HepG2 (cell line): ENCODE measurements around the gene PRPSAP1. TPM values are rescaled to one million over a fixed set of nuclear protein-coding genes. Genes with fewer than 3 reads are reported as not detected.

Source experiments
- ATAC-seq: fragments of 200-7000 bp; cut with Tn5 transposase; 3 replicates; pipeline ENCODE4 v1.9.1; 2020; ENCODE audit warnings: mild to moderate bottlenecking, moderate library complexity
- BruUV-seq: library from RNA; stranded (reverse); fragments of 400-500 nt; replicated peaks from 2 replicates; lab custom pipeline; 2021; lab: Mats Ljungman, UMichigan
- CTCF ChIA-PET: fragments of 300-600 bp; formaldehyde crosslinking; extraction: SDS; loops from one replicate; lab custom pipeline; 2021; ENCODE audit warnings: low total read pairs, inconsistent platforms, low intra/inter-chr PET ratio; lab: Yijun Ruan, JAX
- POLR2A ChIA-PET: fragments of 350-600 bp; sonication (Branson Sonifier 250); formaldehyde crosslinking; loops from one replicate; lab custom pipeline; 2020; ENCODE audit warnings: antibody characterized with exemption, inconsistent platforms; lab: Yijun Ruan, JAX
- DNase-seq: peaks from one replicate; pipeline ENCODE4 v3.0.0-alpha.2; 2015; ENCODE audit warnings: low spot score
- FAIRE-seq: peaks from 3 replicates; lab custom pipeline; 2011; peaks lifted over from hg19 to GRCh38; lab: Jason Lieb, UNC
- H2AFZ ChIP-seq: one replicate; pipeline ENCODE4 v1.6.1; 2011; ENCODE audit warnings: low read length, inconsistent platforms
- H3K27ac ChIP-seq: fragments of 300-600 bp; 3 replicates; pipeline ENCODE4 v1.8.0; 2011; ENCODE audit warnings: mixed run types, mild to moderate bottlenecking, mixed read lengths, low read length, inconsistent platforms; ENCODE audit not compliant: insufficient read depth; ENCODE audit errors: extremely low read length
- H3K27me3 ChIP-seq, 2 experiments: fragments of 200-600 bp in 1 of 2; 2 replicates in 1 of 2; 3 replicates in 1 of 2; pipeline versions ENCODE4 v1.6.0 to v1.8.0; 2011; ENCODE audit warnings: low read length in 2 of 2, mild to moderate bottlenecking in 2 of 2, moderate library complexity in 2 of 2, inconsistent platforms in 1 of 2; ENCODE audit not compliant: insufficient read depth in 2 of 2, control insufficient read depth in 1 of 2
- H3K36me3 ChIP-seq, 2 experiments: fragments of 200-600 bp in 1 of 2; replicated peaks in 1 of 2; 2 replicates in 1 of 2; 3 replicates in 1 of 2; pipeline versions ENCODE4 v1.5.1 to v1.8.0; 2011; ENCODE audit warnings: low read length in 2 of 2, inconsistent platforms in 1 of 2; ENCODE audit not compliant: insufficient read depth in 2 of 2, control insufficient read depth in 1 of 2
- H3K4me1 ChIP-seq: 2 replicates; pipeline ENCODE4 v1.5.1; 2012; ENCODE audit warnings: low read length, inconsistent platforms; ENCODE audit not compliant: insufficient read depth
- H3K4me2 ChIP-seq: 2 replicates; pipeline ENCODE4 v1.6.0; 2011; ENCODE audit warnings: low read depth, low read length, inconsistent platforms
- H3K4me3 ChIP-seq, 3 experiments: fragments of 200-600 bp in 1 of 3; sonication (generic), shearing (Covaris generic) in 1 of 3; replicated peaks in 1 of 3; 2 replicates each; pipeline ENCODE4 v1.5.1; 2011 to 2016; ENCODE audit warnings: low read length in 3 of 3, inconsistent platforms in 2 of 3, low read depth in 2 of 3, mild to moderate bottlenecking in 2 of 3, control low read depth in 1 of 3, mixed read lengths in 1 of 3; ENCODE audit not compliant: insufficient read depth in 1 of 3
- H3K79me2 ChIP-seq: one replicate; pipeline ENCODE4 v1.6.1; 2011; ENCODE audit warnings: low read length, inconsistent platforms; ENCODE audit not compliant: insufficient read depth
- H3K9ac ChIP-seq: 2 replicates; pipeline ENCODE4 v1.6.0; 2011; ENCODE audit warnings: mild to moderate bottlenecking, low read depth, low read length, inconsistent platforms; ENCODE audit not compliant: insufficient read depth
- H3K9me3 ChIP-seq: 2 replicates; pipeline ENCODE4 v1.5.1; 2012; ENCODE audit warnings: mild to moderate bottlenecking, low read length
- H4K20me1 ChIP-seq: 2 replicates; pipeline ENCODE4 v1.6.0; 2011; ENCODE audit warnings: inconsistent platforms, mild to moderate bottlenecking, low read length, moderate library complexity; ENCODE audit not compliant: insufficient read depth
- ADNP ChIP-seq: sonication (generic); formaldehyde crosslinking; IDR thresholded peaks from 2 replicates; pipeline ENCODE4 v1.4.0; 2020; ENCODE audit warnings: missing genetic modification reagents
- GABPB1 ChIP-seq: IDR thresholded peaks from 2 replicates; pipeline ENCODE4 v1.6.1; 2016; ENCODE audit warnings: mild to moderate bottlenecking, missing genetic modification reagents, moderate library complexity, missing compliant biosample characterization
- HOXA3 ChIP-seq: sonication (generic); formaldehyde crosslinking; IDR thresholded peaks from 2 replicates; pipeline ENCODE4 v1.5.0; 2020; ENCODE audit warnings: missing genetic modification reagents
- SNAI1 ChIP-seq: sonication (generic); formaldehyde crosslinking; IDR thresholded peaks from 2 replicates; pipeline ENCODE4 v1.5.0; 2020; ENCODE audit warnings: mild to moderate bottlenecking, missing genetic modification reagents, borderline replicate concordance
- SNAPC2 ChIP-seq: sonication (generic); formaldehyde crosslinking; IDR thresholded peaks from 2 replicates; pipeline ENCODE4 v1.8.1; 2022; ENCODE audit warnings: mild to moderate bottlenecking, missing genetic modification reagents
- TBX3 ChIP-seq: fragments of 450-650 bp; IDR thresholded peaks from 2 replicates; pipeline ENCODE4 v1.6.1; 2017; ENCODE audit warnings: antibody characterized with exemption, mild to moderate bottlenecking, inconsistent platforms, borderline replicate concordance
- ZFP91 ChIP-seq: sonication (generic); formaldehyde crosslinking; IDR thresholded peaks from 2 replicates; pipeline ENCODE4 v1.9.0; 2022; ENCODE audit warnings: missing genetic modification reagents, mild to moderate bottlenecking, borderline replicate concordance
- ZNF430 ChIP-seq: sonication (generic); formaldehyde crosslinking; IDR thresholded peaks from 2 replicates; pipeline ENCODE4 v1.9.0; 2021; ENCODE audit warnings: mild to moderate bottlenecking, missing genetic modification reagents
- ZNF747 ChIP-seq: sonication (generic); formaldehyde crosslinking; IDR thresholded peaks from 2 replicates; pipeline ENCODE4 v1.8.1; 2023; ENCODE audit warnings: missing genetic modification reagents, mild to moderate bottlenecking, borderline replicate concordance
- WGBS: methylation state at CpG from one replicate; pipeline ENCODE4 v1.1.6; 2017; ENCODE audit warnings: low lambda C conversion rate; 5-methylcytosine and 5-hydroxymethylcytosine counted together
- in situ Hi-C: cut with HindIII; loops from 2 replicates; pipeline ENCODE4 v1.10.0; 2017; ENCODE audit warnings: low pct_unique_long_range_greater_than_20kb; ENCODE audit not compliant: extremely low pct_ligation_motif_present
- intact Hi-C: fragments of 100-400 bp; cut with micrococcal nuclease; formaldehyde crosslinking; loops from one replicate; pipeline ENCODE4 v1.10.0; 2022; ENCODE audit not compliant: unreplicated experiment
- polyA plus RNA-seq, 8 experiments: library from polyadenylated mRNA; depleted of rRNA in 3 of 8; stranded (reverse) in 7 of 8; unstranded in 1 of 8; fragments of >200 nt; fragmentation: Illumina TruSeq in 4 of 8; extraction: Trizol in 4 of 8; gene quantifications; 2 replicates each; pipeline versions ENCODE4 v1.2.1 to v1.2.3, GENCODE V29; 2011 to 2016; ENCODE audit warnings: low read depth in 4 of 8, missing spikeins in 1 of 8, mixed read lengths in 1 of 8; ENCODE audit not compliant: insufficient read depth in 1 of 8
- total RNA-seq, 5 experiments: library from RNA; depleted of rRNA; stranded (reverse); fragments of >200 nt; fragmentation: Illumina TruSeq; extraction: Trizol; gene quantifications; 2 replicates each; pipeline ENCODE4 v1.2.3, GENCODE V29; 2016; ENCODE audit warnings: low read depth in 1 of 5
- TF ChIP-seq, protein P1 (sequence below): sonication (generic); formaldehyde crosslinking; IDR thresholded peaks from 2 replicates; pipeline ENCODE4 v1.4.0; 2020; ENCODE audit warnings: mild to moderate bottlenecking, missing genetic modification reagents
- TF ChIP-seq, protein P2 (sequence below): IDR thresholded peaks from 2 replicates; pipeline ENCODE4 v1.6.1; 2016

PRPSAP1 gene
- total and polyA plus RNA-seq, 2 of the 13 experiments (the other 11 are each of a cell fraction or from before 2014, with no cell fraction given) = 91.1 to 314 TPM

DNA sequence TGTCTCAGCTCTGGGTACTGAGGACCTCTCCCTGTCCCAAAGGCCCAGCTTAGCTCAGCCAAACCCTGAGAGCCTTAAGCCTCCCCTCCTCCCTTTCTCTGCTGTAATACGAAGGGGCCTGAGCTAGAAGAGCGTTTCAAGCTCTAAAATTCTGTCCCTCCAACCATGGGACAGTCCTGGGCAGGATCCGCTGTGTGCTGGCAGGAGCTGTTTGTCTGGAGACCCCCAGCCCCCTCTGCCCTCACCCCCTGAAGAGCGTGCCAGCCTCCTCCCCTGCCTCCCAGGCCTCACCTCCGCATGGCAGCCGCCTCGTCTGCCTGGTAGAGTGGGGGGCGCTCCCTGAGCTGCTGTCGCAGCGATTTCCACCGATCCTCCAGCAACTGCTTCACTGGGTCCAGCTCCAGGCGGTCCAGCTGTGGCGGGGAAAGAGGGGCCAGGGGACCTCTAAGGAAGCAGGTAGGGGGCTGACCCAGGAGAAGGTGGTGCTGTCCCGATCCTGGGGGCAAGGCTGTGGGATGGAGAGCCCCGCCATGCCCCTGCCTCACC lies 73.9 kb downstream of the PRPSAP1 start:
- no peaks in the 10 kb centered on the region for H3K27me3 ChIP-seq
- in situ Hi-C loops = loop anchor here (5.0 to 10.0 kb wide), 2 partner anchors 95 to 158 kb away; no protein-coding TSS in a partner anchor
- no peaks in the 10 kb centered on the region for H3K9me3 ChIP-seq
- TF ChIP-seq HOXA3 (peak; percentile 0; the same call in 1 of the 2 replicates), SNAPC2 (CRISPR knock-in tag) (no peak), SNAI1 (no peak), TBX3 (no peak), ZNF747 (CRISPR knock-in tag) (0 out of 2 replicates have a peak, but pooled peaks have one; percentile 12), GABPB1 (CRISPR knock-in tag) (0 out of 2 replicates have a peak, but pooled peaks have one; percentile 5), ZNF430 (CRISPR knock-in tag) (0 out of 2 replicates have a peak, but pooled peaks have one; percentile 11), ADNP (CRISPR knock-in tag) (peak; percentile 18; the same call in 1 of the 2 replicates), ZFP91 (CRISPR knock-in tag) (0 out of 2 replicates have a peak, but pooled peaks have one; percentile 27)
- TF ChIP-seq, protein P1, sequence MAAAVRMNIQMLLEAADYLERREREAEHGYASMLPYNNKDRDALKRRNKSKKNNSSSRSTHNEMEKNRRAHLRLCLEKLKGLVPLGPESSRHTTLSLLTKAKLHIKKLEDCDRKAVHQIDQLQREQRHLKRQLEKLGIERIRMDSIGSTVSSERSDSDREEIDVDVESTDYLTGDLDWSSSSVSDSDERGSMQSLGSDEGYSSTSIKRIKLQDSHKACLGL (CRISPR knock-in tag) = 0 out of 2 replicates have a peak, but pooled peaks have one; percentile 21
- TF ChIP-seq, protein P2, sequence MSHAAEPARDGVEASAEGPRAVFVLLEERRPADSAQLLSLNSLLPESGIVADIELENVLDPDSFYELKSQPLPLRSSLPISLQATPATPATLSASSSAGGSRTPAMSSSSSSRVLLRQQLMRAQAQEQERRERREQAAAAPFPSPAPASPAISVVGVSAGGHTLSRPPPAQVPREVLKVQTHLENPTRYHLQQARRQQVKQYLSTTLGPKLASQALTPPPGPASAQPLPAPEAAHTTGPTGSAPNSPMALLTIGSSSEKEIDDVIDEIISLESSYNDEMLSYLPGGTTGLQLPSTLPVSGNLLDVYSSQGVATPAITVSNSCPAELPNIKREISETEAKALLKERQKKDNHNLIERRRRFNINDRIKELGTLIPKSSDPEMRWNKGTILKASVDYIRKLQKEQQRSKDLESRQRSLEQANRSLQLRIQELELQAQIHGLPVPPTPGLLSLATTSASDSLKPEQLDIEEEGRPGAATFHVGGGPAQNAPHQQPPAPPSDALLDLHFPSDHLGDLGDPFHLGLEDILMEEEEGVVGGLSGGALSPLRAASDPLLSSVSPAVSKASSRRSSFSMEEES (CRISPR knock-in tag) = peak; percentile 3; the same call in 1 of the 2 replicates
- no peak overlapping the region for H3K27ac ChIP-seq
- H3K36me3 ChIP-seq = no peaks in the 10 kb centered on the region
- no TSS peak for BruUV-seq
- H3K79me2 ChIP-seq = no peaks in the 10 kb centered on the region
- WGBS = 76% methylated on average over 15 of the region's 15 CpGs
- no peak overlapping the region for H3K9ac ChIP-seq
- H3K4me3 ChIP-seq = no peak overlapping the region
- CTCF ChIA-PET = interaction anchor here (0.9 to 1.7 kb wide), 6 partner anchors 21 to 266 kb away, joined by 3 to 35 read pairs (median 4); no protein-coding TSS in a partner anchor
- H3K4me1 ChIP-seq = peaks cover 25% of the 10 kb centered on the region
- intact Hi-C loops = loop anchor here (1.0 to 10.0 kb wide), 3 partner anchors 42 to 159 kb away; no protein-coding TSS in a partner anchor
- no peak for DNase-seq
- no peaks in the 10 kb centered on the region for H4K20me1 ChIP-seq
- FAIRE-seq = no peak
- H2AFZ ChIP-seq = no peak overlapping the region
- H3K4me2 ChIP-seq = no peak overlapping the region
- POLR2A ChIA-PET = interaction anchor here (0.7 to 1.7 kb wide), 7 partner anchors 9 to 159 kb away, joined by 3 to 8 read pairs (median 3); partner anchors contain the start of gene UBALD2
- no peak; the same call in 1 of the 3 replicates for ATAC-seq
